ENCODE data around the gene IL12RB1. TPM values are rescaled to one million over a fixed set of nuclear protein-coding genes. Genes with fewer than 3 reads are reported as not detected.

Gene IL12RB1
- total and polyA plus RNA-seq, 2 of the 13 experiments (the other 11 are each of a cell fraction or from before 2014, with no cell fraction given): 0.03 to 0.04 TPM

DNA sequence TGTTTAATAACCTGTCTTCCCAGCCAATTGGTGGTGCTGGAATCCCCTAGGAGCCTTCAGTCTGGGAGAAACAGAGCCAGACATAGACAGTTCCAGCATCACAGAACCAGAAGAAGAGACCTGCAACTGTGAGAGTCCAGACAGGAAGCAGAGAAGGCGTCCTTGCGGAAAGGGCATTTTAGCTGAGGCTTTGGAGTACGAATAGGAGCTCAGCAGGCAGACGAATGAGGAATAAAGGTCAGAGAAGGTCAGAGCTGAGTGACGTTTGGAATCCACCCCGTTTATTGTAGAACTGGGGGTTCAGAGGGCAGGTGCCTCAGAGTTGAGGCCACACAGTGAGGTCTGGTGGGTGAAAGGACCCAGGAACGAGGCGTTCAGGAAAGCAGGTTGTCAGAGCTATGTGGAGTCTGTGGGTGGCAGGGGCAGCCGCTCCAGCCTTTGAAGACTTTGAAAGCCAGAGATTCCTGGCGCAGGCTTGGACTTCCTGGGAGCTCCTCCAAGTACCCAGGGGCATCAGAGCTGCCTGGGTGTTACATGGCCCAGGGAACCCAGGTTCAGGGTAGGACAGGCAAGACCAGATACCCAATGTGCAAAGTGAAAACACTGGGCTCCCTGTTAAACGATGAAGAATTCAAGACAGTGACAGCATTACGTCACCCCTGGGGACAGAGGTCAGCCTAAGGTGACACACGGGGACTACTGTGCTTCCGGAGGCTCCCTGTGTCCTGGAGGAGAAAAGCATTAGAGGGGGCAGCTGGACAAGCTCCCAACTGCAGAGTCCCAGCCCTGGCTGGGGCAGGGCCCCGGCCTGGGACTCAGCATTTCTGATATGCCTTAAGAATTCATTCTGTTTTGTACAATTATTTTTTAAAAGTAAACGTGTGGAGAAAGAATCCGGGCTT, 73.3 kb downstream of the IL12RB1 start (continued):
- TF ChIP-seq, protein P1, sequence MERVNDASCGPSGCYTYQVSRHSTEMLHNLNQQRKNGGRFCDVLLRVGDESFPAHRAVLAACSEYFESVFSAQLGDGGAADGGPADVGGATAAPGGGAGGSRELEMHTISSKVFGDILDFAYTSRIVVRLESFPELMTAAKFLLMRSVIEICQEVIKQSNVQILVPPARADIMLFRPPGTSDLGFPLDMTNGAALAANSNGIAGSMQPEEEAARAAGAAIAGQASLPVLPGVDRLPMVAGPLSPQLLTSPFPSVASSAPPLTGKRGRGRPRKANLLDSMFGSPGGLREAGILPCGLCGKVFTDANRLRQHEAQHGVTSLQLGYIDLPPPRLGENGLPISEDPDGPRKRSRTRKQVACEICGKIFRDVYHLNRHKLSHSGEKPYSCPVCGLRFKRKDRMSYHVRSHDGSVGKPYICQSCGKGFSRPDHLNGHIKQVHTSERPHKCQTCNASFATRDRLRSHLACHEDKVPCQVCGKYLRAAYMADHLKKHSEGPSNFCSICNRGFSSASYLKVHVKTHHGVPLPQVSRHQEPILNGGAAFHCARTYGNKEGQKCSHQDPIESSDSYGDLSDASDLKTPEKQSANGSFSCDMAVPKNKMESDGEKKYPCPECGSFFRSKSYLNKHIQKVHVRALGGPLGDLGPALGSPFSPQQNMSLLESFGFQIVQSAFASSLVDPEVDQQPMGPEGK (CRISPR knock-in tag; IDR thresholded peaks at IDR 0.05): peak; percentile 82
- TF ChIP-seq POGZ (CRISPR knock-in tag; IDR thresholded peaks at IDR 0.05): no peak
- peak; percentile 79; the same call in 1 of the 2 replicates for TF ChIP-seq SOX5 (CRISPR knock-in tag; IDR thresholded peaks at IDR 0.05; ENCODE audit: borderline replicate concordance)
- TF ChIP-seq ZKSCAN1 (IDR thresholded peaks at IDR 0.05; ENCODE audit: low read length): no peak
- TF ChIP-seq TIGD3 (CRISPR knock-in tag; IDR thresholded peaks at IDR 0.05; ENCODE audit: borderline replicate concordance): no peak
- TF ChIP-seq ZBTB8A (CRISPR knock-in tag; IDR thresholded peaks at IDR 0.05; ENCODE audit: borderline replicate concordance, low read depth): no peak
- no peak for TF ChIP-seq ZNF430 (CRISPR knock-in tag; IDR thresholded peaks at IDR 0.05)
- peak; percentile 63; the same call in 1 of the 2 replicates for TF ChIP-seq ZNF232 (CRISPR knock-in tag; IDR thresholded peaks at IDR 0.05; ENCODE audit: borderline replicate concordance)
- no peak for TF ChIP-seq EP300 (IDR thresholded peaks at IDR 0.05; ENCODE audit: low read depth in 2 of 2, low read length in 2 of 2)
- peak; percentile 69; the same call in 1 of the 2 replicates for TF ChIP-seq EP300 (CRISPR knock-in tag; IDR thresholded peaks at IDR 0.05; ENCODE audit: borderline replicate concordance)
- peak; percentile 100 for TF ChIP-seq ETV5 (CRISPR knock-in tag; IDR thresholded peaks at IDR 0.05; ENCODE audit: borderline replicate concordance)
- TF ChIP-seq SMARCC2 (IDR thresholded peaks at IDR 0.05): peak; percentile 15; the same call in 1 of the 2 replicates
- TF ChIP-seq ZNF609 (CRISPR knock-in tag; IDR thresholded peaks at IDR 0.05; ENCODE audit: borderline replicate concordance): peak; percentile 28; the same call in 1 of the 2 replicates
- TF ChIP-seq MIXL1 (CRISPR knock-in tag; IDR thresholded peaks at IDR 0.05): peak; percentile 78; the same call in 1 of the 2 replicates
- peak; percentile 88 for TF ChIP-seq XRCC5 (optimal IDR thresholded peaks at IDR 0.05; ENCODE audit: low read length)
- TF ChIP-seq, protein P2, sequence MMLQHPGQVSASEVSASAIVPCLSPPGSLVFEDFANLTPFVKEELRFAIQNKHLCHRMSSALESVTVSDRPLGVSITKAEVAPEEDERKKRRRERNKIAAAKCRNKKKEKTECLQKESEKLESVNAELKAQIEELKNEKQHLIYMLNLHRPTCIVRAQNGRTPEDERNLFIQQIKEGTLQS (CRISPR knock-in tag; IDR thresholded peaks at IDR 0.05): peak; percentile 93
- no peak for TF ChIP-seq MXD4 (CRISPR knock-in tag; IDR thresholded peaks at IDR 0.05)
- no peak for TF ChIP-seq SP140L (CRISPR knock-in tag; IDR thresholded peaks at IDR 0.05; ENCODE audit: borderline replicate concordance)
- TF ChIP-seq MXD1 (CRISPR knock-in tag; IDR thresholded peaks at IDR 0.05): no peak
- peak; percentile 99 for TF ChIP-seq RARA (CRISPR knock-in tag; IDR thresholded peaks at IDR 0.05)
